ENCODE data around the gene EMD.
"Not testable (repeated sequence)": the region's sequence is repeated elsewhere in the genome, so short reads cannot be mapped to it uniquely, and the experiment has no call there.

EMD gene

GRCh38 chrX:154372612-154373022 is 6.5 kb upstream of the EMD start:
- FAIRE-seq = no peak

GRCh38 chrX:154373340-154374306 is 5.5 kb upstream of the EMD start:
- no peak for FAIRE-seq

DNA sequence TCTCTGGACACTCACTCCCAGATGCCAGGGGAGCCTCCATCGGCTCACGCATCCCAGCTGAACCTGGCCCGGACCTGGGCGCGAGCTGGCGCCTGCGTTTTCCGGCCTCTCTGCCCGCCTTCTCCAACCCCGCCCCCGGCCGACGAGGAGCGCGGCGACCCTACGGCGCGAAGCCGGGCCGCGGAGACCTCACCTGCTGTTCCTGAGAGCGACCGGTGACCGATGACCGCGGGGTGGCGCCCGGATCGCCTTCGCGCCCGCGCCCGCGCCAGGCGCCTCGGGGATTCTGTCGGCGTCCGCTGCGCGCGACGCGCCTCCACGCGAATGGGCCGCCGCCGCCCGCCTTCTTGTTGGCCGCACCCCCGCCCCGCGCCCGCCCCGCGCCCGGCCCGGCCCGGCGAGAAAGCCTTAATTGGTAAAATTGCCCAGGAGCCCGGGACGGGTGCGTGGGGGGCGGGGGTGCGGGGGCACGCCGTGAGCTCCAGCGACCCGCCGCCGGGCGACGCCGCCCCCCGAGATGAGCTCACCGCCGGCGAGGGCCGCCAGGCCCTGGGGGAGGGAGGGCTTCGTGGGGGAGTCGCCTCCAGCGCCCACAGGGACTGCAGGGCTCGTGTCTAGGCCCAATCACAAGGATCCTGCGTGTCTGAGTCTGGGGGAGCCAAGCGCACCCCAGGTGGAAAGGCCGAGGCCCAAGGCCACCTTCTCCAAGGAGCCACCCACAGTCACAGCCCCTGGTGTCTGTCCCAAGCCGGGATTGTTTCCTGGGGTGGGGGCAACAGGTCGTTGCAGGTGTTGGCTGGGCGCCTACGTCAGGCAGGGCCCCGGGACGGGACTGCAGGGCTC is 4.6 kb upstream of the EMD start, which contains the start of gene FLNA:
FLNA (minus strand) TSS at position 322 of the 843 bp plus-strand sequence. CDS start 3,389 bp downstream, outside the sequence.
- FAIRE-seq = no peak

DNA sequence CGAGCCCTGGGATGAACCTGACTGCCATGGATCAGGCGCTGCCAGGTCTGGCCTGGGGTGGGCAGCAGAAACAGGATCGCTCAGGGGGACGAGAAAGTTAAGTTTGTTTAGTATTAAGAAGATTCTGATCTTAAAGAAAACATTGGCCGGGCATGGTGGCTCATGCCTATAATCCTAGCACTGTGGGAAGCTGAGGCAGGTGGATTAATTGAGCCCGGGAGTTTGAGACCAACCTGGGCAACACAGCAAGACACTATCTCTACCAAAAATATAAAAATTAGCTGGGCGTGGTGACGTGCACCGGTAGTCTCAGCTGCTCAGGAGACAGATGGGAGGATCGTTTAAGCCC is 4.0 kb upstream of the EMD start:
- no peak for FAIRE-seq

DNA sequence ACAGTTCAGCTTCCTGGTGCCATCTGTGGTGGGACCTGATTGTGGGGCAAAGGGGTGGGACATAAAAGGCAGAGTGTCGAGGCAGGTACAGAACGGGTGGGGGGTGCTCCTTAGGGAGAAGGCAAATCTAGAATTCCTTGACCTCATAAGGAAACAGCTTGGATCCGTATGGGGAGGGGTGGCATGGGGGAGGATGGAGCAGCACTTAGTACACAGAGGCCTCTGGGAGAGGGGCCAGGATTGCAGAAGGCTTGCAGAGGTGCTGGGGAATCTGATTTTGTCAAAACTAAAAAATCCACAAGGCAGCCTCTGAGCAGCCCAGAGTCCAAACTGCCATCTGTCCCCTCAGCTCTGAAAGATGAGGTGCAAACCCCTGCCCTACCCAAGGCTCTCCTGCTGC is 2.3 kb upstream of the EMD start:
- no peak for FAIRE-seq

GRCh38 chrX:154378059-154378798 is 866 bp upstream of the EMD start:
- no peak for FAIRE-seq

GRCh38 chrX:154379569-154379951 is 465 bp downstream of the EMD start:
- FAIRE-seq = no peak

DNA sequence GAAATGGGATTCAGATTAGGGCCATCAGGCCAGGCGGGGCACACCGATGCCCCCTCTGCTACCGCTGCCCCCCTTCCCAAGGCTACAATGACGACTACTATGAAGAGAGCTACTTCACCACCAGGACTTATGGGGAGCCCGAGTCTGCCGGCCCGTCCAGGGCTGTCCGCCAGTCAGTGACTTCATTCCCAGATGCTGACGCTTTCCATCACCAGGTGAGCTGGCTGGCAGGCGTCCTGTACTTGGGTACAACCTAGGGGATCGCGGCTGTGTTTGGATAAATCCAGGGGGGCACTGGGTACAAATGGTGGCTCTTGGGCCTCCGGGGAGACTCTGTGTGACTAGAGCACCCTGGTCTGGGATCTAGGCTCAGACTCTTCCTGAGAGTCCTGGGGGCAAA is 1.1 kb downstream of the EMD start:
- no peak for FAIRE-seq

GRCh38 chrX:154380787-154381186 is 1.7 kb downstream of the EMD start:
- FAIRE-seq = no peak

DNA sequence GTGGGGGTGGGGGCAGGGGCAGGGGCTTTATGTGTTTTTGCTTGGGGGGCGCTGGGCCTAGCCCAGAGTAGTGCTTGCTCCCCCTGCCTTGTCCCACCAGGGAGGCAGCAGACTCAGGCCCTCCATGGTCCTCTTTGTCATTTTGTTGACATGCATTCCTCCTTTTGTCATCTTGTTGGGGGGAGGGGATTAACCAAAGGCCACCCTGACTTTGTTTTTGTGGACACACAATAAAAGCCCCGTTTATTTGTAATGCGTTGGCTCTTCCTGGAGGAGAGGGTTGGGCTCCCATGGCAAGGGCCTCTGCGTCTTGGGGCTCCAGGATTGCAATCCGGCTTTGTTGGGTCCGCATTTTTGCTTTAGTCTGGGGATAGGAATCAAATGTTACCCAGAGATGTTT is 2.2 kb downstream of the EMD start:
- FAIRE-seq = no peak

DNA sequence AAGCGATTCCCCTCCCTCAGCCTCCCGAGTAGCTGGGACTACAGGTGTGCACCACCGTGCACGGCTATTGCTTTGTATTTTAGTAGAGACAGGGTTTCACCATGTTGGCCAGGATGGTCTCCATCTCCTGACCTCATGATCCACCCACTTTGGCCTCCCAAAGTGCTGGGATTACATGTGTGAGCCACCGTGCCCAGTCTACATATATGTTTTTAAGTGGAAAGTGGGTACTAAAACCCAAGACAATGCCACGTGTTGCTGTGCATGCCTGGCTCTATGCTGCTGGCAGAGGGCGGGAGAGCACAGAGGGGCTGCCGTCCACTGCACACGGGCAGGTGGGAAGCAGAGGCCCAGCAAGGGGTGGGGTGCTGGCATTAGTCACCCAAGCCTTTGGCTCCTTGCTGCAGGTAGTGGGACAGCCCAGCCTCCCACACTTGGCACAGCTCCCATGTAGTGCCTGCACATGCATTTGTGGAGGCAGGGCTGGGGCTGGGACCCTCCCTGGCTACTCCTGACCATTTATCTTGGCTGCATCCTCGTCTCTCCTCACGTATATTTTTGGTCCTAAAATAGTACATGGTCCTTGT is 3.5 kb downstream of the EMD start:
- FAIRE-seq = no peak

GRCh38 chrX:154383359-154384283 is 4.5 kb downstream of the EMD start:
- no peak for FAIRE-seq

DNA sequence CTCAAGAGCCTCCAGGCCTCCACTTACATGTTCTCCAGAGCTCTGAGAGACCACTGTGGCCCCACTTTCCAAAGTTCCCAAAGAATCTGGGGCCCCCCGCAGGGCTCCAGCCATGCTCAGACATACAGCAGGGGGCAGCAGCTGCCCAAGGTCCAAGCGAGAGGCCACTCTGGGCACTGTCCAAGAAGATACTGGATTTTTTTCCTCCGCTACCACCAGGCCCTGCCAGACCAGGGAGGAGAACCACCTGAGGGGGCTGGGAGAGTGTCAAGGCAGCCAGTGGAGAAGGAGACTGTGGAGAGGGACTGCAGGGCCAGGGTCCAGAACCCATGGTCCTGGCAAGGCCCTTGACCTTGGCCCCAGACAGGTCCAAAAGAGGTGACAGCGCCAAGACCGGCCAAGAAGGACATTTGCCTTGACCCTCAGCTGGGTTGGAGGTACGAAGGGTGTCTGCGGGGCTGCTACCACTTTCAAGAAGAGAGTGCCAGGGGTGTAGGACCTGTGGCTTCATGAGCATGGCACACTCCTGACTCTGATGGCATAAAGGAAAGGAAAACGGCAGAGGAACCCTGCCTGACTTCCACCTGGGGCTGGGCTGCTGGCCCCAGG is 5.3 kb downstream of the EMD start:
- no peak for FAIRE-seq

- peak; percentile 66 for FAIRE-seq
Observed at GRCh38 chrX:154388094-154388493, 9.0 kb downstream of the EMD start.

- not testable (repeated sequence) for FAIRE-seq
Observed at GRCh38 chrX:154388649-154389048, 9.6 kb downstream of the EMD start.

- peak; percentile 57 for FAIRE-seq
Observed at GRCh38 chrX:154389812-154390747, 11.0 kb downstream of the EMD start.

- not testable (repeated sequence) for FAIRE-seq
Observed at GRCh38 chrX:154396363-154396762, 17.3 kb downstream of the EMD start.

GRCh38 chrX:154396973-154397887 is 18.1 kb downstream of the EMD start:
- FAIRE-seq = no peak
